IPS-15b (cell line): ENCODE measurements around the gene KIAA0319L.

Experiments used
- H3K27me3 ChIP-seq: one replicate; pipeline ENCODE4 v1.6.1; 2013; ENCODE audit warnings: low read length; ENCODE audit not compliant: control insufficient read depth, insufficient read depth
- H3K36me3 ChIP-seq: one replicate; pipeline ENCODE4 v1.6.1; 2013; ENCODE audit warnings: low read length; ENCODE audit not compliant: control insufficient read depth, insufficient read depth
- H3K4me1 ChIP-seq: one replicate; pipeline ENCODE4 v1.6.1; 2013; ENCODE audit warnings: mild to moderate bottlenecking, low read length; ENCODE audit not compliant: control insufficient read depth, insufficient read depth
- H3K4me3 ChIP-seq: one replicate; pipeline ENCODE4 v1.5.1; 2013; ENCODE audit warnings: low read depth, low read length
- H3K9ac ChIP-seq: one replicate; pipeline ENCODE4 v1.6.1; 2013; ENCODE audit warnings: low read depth, mild to moderate bottlenecking, low read length
- H3K9me3 ChIP-seq: one replicate; pipeline ENCODE4 v1.6.1; 2013; ENCODE audit warnings: mild to moderate bottlenecking, low read length; ENCODE audit not compliant: control insufficient read depth, insufficient read depth

KIAA0319L gene

DNA sequence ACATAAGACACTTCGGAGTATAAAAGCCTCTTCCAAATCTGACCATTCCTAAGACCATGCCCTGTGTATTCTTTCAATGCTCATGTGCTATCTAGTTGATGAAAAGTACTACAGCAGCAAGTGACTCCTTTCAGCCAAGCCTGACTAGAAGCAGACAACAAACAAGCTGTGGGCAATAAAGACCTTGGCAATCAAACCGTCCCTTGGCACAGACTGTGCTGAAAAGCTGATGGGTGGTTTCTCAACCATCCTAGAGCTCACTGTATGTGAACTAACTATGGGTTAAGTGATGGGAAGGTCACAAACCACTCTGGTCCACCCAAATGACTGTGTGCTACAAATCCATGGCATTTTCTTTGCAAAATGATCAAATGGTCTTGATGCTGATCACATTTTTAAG lies 94.0 kb downstream of the KIAA0319L start:
- H3K4me1 ChIP-seq, result no peaks in the 10 kb centered on the region
- peaks cover 34% of the 10 kb centered on the region for H3K36me3 ChIP-seq
- no peaks in the 10 kb centered on the region for H3K27me3 ChIP-seq
- no peak overlapping the region for H3K9ac ChIP-seq
- no peak overlapping the region for H3K4me3 ChIP-seq
- peaks cover 3% of the 10 kb centered on the region for H3K9me3 ChIP-seq

DNA sequence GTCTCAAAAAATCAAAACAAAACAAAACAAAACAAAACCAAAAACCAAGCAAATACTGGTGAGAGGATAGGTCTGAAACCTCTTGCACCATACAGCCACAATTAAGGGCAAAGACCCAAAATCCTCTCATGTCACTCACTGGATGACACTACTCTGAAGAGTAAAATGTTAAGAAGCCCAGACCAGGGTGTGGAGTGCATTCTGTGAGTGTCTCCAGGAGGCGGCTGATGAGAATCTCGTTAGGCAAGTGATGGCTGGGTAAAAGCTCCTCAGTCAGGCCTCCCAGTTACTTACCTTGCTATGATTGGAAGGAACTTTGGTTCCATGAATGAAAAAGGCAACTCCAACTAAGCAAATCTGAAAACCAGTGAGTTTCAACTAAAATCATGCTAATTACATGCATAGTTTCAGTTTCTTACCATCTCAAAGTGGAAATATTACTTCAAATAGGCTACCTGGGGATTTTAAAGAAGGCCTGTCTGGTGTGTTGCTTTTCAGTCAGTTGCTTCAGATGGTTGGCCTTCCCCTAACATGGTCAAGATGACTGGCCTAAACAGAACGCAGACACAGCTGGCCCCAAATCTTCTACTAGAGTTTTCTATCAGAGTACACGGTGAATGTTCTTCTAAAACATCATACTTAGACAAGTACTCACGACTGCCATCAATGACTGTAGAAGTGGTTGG lies 95.1 kb downstream of the KIAA0319L start:
- Histone ChIP-seq H3K9ac (no peak overlapping the region), H3K4me1 (no peaks in the 10 kb centered on the region), H3K4me3 (no peak overlapping the region), H3K9me3 (peaks cover 3% of the 10 kb centered on the region), H3K36me3 (peaks cover 35% of the 10 kb centered on the region), H3K27me3 (no peaks in the 10 kb centered on the region)

DNA sequence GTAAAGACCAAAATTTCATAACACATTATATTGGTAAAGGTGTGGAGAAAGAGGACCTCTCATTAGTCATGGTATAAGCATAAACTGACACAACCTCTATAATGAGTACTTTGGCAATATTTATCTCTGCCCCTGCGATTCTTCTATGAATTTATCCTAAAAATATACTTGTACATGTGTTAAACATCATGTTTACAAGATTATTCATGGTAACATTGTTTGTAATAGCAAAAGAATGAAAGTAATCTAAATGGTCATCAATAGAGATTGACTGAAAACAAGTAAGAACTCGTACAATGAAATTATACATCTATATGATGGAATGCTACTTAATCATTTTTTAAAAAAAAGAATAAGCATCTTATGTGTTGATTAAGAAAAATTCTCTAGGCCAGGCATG lies 96.4 kb downstream of the KIAA0319L start:
- peaks cover 29% of the 10 kb centered on the region for H3K36me3 ChIP-seq
- H3K27me3 ChIP-seq, result no peaks in the 10 kb centered on the region
- H3K9ac ChIP-seq, result no peak overlapping the region
- H3K9me3 ChIP-seq, result peaks cover 3% of the 10 kb centered on the region
- no peaks in the 10 kb centered on the region for H3K4me1 ChIP-seq
- no peak overlapping the region for H3K4me3 ChIP-seq

DNA sequence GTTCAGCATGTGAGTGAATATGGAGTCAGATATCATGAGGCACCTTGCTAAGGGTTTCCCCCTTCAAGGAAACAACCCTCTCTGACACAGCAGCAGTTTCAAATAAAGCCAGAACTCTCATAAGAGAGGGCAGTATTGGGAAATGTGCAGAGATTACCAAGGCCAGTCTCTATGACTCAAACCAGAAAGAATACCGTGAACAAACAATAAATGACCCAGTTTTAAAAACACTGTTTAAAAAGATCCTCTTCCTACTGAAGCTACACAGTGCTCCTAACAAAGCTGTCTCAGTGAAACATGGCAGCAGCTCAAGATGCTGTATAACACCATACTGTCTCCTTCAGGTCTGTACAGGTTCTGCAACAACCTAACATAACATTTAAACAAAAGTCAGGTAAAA lies 102.6 kb downstream of the KIAA0319L start:
- no peaks in the 10 kb centered on the region for H3K4me1 ChIP-seq
- peaks cover 15% of the 10 kb centered on the region for H3K36me3 ChIP-seq
- no peak overlapping the region for H3K9ac ChIP-seq
- no peaks in the 10 kb centered on the region for H3K27me3 ChIP-seq
- no peaks in the 10 kb centered on the region for H3K9me3 ChIP-seq
- H3K4me3 ChIP-seq, result no peak overlapping the region

DNA sequence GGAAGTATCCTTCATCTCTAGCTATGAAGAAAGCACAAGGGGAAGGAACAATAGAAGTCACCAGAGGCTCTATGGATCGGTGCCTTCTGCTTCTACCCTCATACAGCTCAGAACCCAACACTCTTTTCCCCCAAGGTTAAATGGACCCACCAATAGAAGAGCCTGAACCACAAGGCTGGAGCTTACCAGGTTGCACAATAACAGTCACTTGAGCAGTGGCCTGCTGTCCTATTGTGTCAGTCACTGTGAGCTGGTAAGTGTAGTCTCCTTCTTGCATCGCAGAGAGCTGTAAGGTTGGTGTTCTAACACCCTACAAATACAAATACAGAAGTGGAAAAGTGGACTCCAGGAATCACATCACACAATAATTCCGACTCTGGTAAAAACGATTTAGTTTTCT lies 103.0 kb downstream of the KIAA0319L start:
- H3K9ac ChIP-seq, result no peak overlapping the region
- H3K27me3 ChIP-seq, result no peaks in the 10 kb centered on the region
- H3K4me3 ChIP-seq, result no peak overlapping the region
- no peaks in the 10 kb centered on the region for H3K4me1 ChIP-seq
- H3K9me3 ChIP-seq, result no peaks in the 10 kb centered on the region
- peaks cover 19% of the 10 kb centered on the region for H3K36me3 ChIP-seq

DNA sequence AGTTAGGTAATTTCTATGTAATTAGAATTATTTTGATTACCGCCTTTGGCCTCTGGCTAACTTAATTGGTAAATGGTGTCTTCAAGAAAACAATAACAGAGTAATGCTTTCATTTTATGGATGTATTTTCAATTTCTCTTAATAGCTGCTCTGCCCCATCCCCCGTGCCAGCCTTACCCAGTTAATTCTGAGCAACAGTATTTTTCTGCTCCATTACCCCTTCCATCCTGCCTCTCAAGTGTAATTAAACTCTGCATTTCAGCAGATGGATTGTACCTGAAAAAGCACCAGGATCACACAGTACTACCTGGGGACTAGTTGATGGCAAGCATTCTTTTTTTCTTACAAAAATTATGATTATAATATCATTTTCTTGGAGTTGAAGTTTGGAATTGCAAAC lies 104.2 kb downstream of the KIAA0319L start:
- Histone ChIP-seq H3K36me3 (peaks cover 20% of the 10 kb centered on the region), H3K4me3 (no peak overlapping the region), H3K9ac (no peak overlapping the region), H3K4me1 (no peaks in the 10 kb centered on the region), H3K9me3 (no peaks in the 10 kb centered on the region), H3K27me3 (no peaks in the 10 kb centered on the region)

DNA sequence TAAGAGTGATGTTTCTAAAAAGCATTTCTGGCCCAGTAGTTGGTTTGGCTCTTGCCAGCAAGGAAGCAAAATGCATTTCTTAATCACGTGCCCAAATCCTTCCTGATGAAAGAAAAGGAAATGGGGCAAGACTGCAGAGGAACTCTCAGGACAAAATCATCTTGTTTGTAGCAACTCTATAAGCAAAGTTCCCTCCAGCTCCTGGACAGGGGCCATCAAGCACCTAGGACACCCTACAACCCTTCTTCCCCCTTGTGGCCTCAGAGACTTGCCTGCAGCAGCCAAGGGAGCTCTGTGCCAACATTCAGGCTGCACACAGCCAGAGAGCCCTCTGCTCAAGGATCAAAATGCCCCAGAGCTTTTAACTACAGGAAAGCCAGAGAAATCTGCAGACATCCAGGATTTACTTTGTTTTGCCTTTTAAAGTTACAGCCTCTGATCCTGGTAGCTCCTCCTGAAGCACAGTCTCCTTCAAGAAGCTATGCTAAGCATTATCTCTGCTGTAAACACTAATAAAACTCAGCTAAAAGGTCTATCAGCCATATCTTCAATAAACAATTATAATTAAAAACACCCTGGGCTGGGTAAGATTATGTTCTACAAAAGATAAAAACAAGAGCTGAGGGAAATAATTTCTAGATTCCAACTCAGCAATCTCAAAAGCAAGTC lies 105.0 kb downstream of the KIAA0319L start:
- Histone ChIP-seq H3K9me3 (no peaks in the 10 kb centered on the region), H3K4me1 (no peaks in the 10 kb centered on the region), H3K36me3 (peaks cover 22% of the 10 kb centered on the region), H3K27me3 (no peaks in the 10 kb centered on the region), H3K9ac (no peak overlapping the region), H3K4me3 (no peak overlapping the region)

DNA sequence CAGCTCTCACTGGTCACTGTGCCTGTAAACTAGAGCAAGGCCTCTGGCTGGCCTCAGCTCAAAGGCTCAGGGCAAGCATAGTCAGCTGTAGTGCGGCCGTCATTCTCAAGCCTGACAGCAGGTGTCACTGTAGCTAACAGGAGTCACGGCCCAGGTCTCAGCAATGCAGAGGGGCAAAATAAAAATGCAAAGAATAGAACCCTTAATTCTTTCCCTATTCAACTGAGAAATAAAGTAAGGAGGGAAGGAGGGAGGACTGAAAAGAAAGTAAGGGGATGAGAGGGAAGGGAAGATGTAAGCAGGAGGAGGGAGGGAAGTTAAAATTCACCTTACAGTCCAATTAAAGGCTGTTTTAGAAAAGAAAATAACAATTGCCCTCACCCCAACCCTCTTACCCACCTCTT lies 106.1 kb downstream of the KIAA0319L start:
- no peaks in the 10 kb centered on the region for H3K27me3 ChIP-seq
- H3K4me3 ChIP-seq, result no peak overlapping the region
- peaks cover 17% of the 10 kb centered on the region for H3K36me3 ChIP-seq
- H3K9ac ChIP-seq, result no peak overlapping the region
- no peaks in the 10 kb centered on the region for H3K9me3 ChIP-seq
- H3K4me1 ChIP-seq, result no peaks in the 10 kb centered on the region

DNA sequence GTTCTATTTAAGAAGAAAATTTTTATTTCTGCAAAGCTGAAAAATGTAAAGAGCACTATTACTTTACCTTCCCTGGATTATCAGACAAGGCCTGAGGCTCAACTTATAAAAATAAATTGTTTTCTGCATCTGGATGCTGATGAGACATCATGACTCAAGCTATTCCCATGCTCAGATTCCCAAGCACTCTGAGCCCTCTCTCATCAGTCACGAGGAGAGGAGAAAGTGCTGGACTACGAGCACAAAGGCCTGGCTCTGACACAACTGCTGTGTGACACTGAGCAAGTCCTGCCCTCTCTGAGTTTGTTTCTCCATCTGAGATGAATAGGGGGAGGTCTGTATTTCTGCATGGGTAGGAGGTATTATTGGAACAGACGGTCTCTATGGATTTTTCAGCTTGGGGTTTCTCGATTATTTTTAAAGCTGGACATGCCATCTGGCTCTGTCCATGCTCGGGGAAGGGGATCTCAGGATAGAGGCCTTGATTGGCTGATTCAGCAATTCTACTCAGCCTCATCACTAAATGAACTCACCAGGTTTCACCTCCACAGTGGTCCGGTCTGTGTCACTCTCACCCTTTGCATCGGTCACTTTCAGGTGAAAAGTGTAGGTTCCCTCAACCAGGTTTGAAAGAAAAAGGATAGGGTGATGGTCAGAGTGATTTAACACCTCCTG lies 107.7 kb downstream of the KIAA0319L start:
- H3K4me3 ChIP-seq, result no peak overlapping the region
- no peak overlapping the region for H3K9ac ChIP-seq
- no peaks in the 10 kb centered on the region for H3K27me3 ChIP-seq
- no peaks in the 10 kb centered on the region for H3K4me1 ChIP-seq
- peaks cover 17% of the 10 kb centered on the region for H3K36me3 ChIP-seq
- no peaks in the 10 kb centered on the region for H3K9me3 ChIP-seq

DNA sequence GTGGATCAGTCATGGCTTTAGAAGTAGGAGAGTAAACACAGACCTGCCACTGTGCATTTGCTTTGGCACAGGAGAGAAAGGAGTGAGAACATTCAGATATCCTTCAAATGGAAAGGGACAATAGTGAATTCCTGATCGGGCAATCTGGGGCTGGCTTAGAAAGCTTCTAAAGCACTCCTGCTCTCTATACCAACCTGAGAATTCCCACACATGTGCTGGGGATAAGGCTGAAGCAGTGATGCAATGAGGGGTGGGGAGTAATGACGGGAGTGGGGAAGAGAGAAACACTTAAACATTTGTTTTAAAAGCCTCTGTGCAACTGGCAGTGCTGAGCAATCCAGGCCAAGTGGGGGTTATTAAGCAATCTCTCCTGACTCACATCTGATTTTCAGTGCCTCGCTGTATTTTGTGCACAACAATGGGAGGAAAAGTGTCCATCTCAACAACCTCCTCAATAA lies 108.8 kb downstream of the KIAA0319L start:
- Histone ChIP-seq H3K36me3 (peaks cover 10% of the 10 kb centered on the region), H3K9ac (no peak overlapping the region), H3K4me1 (no peaks in the 10 kb centered on the region), H3K4me3 (no peak overlapping the region), H3K9me3 (no peaks in the 10 kb centered on the region), H3K27me3 (no peaks in the 10 kb centered on the region)

DNA sequence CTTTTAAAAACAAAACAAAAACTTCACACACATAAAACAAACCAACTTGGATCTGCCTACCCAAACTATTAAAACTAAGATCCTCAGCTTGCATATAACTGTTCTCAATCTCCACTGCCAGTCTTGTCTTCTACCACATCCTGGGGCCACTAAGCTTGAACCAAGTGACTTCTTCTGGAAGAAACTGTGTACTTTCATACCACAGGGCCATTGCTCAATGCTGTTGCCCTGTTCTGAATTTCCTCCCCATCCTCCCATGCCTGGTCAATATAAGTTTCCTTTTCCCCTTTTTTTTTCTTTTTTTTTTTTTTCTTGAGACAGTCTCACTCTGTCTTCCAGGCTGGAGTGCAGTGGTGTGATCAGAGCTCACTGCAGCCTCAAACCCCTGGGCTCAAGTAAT lies 109.9 kb downstream of the KIAA0319L start:
- Histone ChIP-seq H3K9me3 (no peaks in the 10 kb centered on the region), H3K4me1 (no peaks in the 10 kb centered on the region), H3K36me3 (peaks cover 17% of the 10 kb centered on the region), H3K27me3 (no peaks in the 10 kb centered on the region), H3K4me3 (no peak overlapping the region), H3K9ac (no peak overlapping the region)

DNA sequence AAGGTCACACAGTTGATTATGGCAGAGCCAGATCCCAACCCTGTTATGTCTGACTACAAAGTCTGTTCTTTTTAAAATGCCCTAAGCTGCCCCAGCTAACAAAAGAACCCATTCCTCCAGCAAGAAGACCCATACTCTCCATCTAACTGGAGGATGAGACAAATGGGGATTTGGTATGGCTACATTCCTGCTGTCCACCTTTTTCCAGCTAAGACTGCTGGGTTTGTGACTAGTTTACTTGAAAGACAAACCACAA lies 112.8 kb downstream of the KIAA0319L start:
- H3K36me3 ChIP-seq, result peaks cover 25% of the 10 kb centered on the region

More for the DNA sequence above, 112.8 kb downstream of the KIAA0319L start:
- Histone ChIP-seq H3K4me3 (no peak overlapping the region), H3K9ac (no peak overlapping the region), H3K9me3 (no peaks in the 10 kb centered on the region), H3K4me1 (no peaks in the 10 kb centered on the region), H3K27me3 (no peaks in the 10 kb centered on the region)
